ENCODE results near the gene SLC25A4. TPM values are rescaled to one million over a fixed set of nuclear protein-coding genes. Genes with fewer than 3 reads are reported as not detected.

SLC25A4 gene
- total RNA-seq, 1 donor from 2014 or later: 25.4 TPM

GRCh38 chr4:185122681-185123345 is 20.3 kb upstream of the SLC25A4 start:
- H3K4me1 Mint-ChIP-seq: peaks cover 12% of the 10 kb centered on the region
- H3K36me3 Mint-ChIP-seq: no peaks in the 10 kb centered on the region
- TF ChIP-seq CTCF (IDR thresholded peaks at IDR 0.05; ENCODE audit: unreplicated experiment): no peak
- H3K27ac Mint-ChIP-seq: no peak overlapping the region
- H3K4me3 Mint-ChIP-seq: no peak overlapping the region
- no peak for DNase-seq (ENCODE audit: low spot score in 2 of 2, unreplicated experiment in 2 of 2)
- H3K9me3 Mint-ChIP-seq: no peaks in the 10 kb centered on the region
- peaks cover 17% of the 10 kb centered on the region for H3K27me3 Mint-ChIP-seq (ENCODE audit: low read depth)

- no peak overlapping the region for H3K4me3 Mint-ChIP-seq
- H3K27me3 Mint-ChIP-seq (ENCODE audit: low read depth): peaks cover 26% of the 10 kb centered on the region
- no peaks in the 10 kb centered on the region for H3K36me3 Mint-ChIP-seq
- DNase-seq (ENCODE audit: low spot score in 2 of 2, unreplicated experiment in 2 of 2): no peak
- H3K27ac Mint-ChIP-seq: no peak overlapping the region
- no peaks in the 10 kb centered on the region for H3K9me3 Mint-ChIP-seq
- H3K4me1 Mint-ChIP-seq: peaks cover 14% of the 10 kb centered on the region
- TF ChIP-seq CTCF (IDR thresholded peaks at IDR 0.05; ENCODE audit: unreplicated experiment): no peak
These were observed 19.1 kb upstream of the SLC25A4 start for GRCh38 chr4:185124006-185124405.

GRCh38 chr4:185127021-185127925 is 15.8 kb upstream of the SLC25A4 start:
- TF ChIP-seq CTCF (IDR thresholded peaks at IDR 0.05; ENCODE audit: unreplicated experiment): no peak
- DNase-seq (ENCODE audit: low spot score in 2 of 2, unreplicated experiment in 2 of 2): peak; percentile 27 to 49
- H3K36me3 Mint-ChIP-seq: no peaks in the 10 kb centered on the region
- H3K27me3 Mint-ChIP-seq (ENCODE audit: low read depth): peaks cover 28% of the 10 kb centered on the region
- H3K27ac Mint-ChIP-seq: no peak overlapping the region
- H3K4me1 Mint-ChIP-seq: peaks cover 10% of the 10 kb centered on the region
- H3K9me3 Mint-ChIP-seq: no peaks in the 10 kb centered on the region
- peak overlapping the region; percentile 76 for H3K4me3 Mint-ChIP-seq

- peak; percentile 35 for TF ChIP-seq CTCF (IDR thresholded peaks at IDR 0.05; ENCODE audit: unreplicated experiment)
- H3K4me3 Mint-ChIP-seq: peak overlapping the region; percentile 76
- no peaks in the 10 kb centered on the region for H3K36me3 Mint-ChIP-seq
- peak in 1 of 2 experiments; percentile 56 for DNase-seq (ENCODE audit: low spot score in 2 of 2, unreplicated experiment in 2 of 2)
- H3K27ac Mint-ChIP-seq: no peak overlapping the region
- no peaks in the 10 kb centered on the region for H3K9me3 Mint-ChIP-seq
- H3K27me3 Mint-ChIP-seq (ENCODE audit: low read depth): peaks cover 28% of the 10 kb centered on the region
- peaks cover 10% of the 10 kb centered on the region for H3K4me1 Mint-ChIP-seq
These were observed 14.6 kb upstream of the SLC25A4 start for GRCh38 chr4:185128272-185129119.

DNA sequence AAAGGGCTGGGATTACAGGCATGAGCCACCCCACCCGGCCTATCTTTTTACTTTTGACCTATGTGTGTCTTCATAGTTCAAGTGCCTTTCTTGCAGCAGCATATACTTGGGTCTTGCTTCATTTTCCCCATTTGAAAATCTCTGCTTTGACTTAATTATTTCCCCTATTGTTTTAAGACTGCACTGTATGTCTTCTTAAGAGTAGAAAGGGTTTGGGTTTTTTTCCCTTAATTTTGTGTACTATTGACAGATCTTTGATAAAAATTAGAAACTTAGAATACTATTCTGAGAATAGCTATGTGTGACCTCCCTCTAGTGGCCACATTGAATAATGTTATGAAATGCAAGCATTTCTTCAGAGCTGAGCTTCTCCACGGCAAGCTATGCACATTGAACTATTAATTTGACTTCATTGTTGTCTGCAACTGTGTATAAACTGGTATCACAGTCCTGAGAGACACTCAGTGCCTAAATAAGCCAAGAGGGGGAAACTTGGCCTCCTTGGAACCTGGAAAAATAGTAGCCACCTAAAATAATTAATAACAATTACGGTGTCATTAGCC is 8.7 kb upstream of the SLC25A4 start:
- H3K4me1 Mint-ChIP-seq: peaks cover 1% of the 10 kb centered on the region
- TF ChIP-seq CTCF (IDR thresholded peaks at IDR 0.05; ENCODE audit: unreplicated experiment): peak; percentile 89
- H3K4me3 Mint-ChIP-seq: no peak overlapping the region
- H3K36me3 Mint-ChIP-seq: no peaks in the 10 kb centered on the region
- no peak overlapping the region for H3K27ac Mint-ChIP-seq
- H3K9me3 Mint-ChIP-seq: no peaks in the 10 kb centered on the region
- H3K27me3 Mint-ChIP-seq (ENCODE audit: low read depth): peaks cover under 1% of the 10 kb centered on the region
- DNase-seq (ENCODE audit: low spot score in 2 of 2, unreplicated experiment in 2 of 2): no peak
